SK-N-SH treated with all-trans-retinoic acid at 6 μM for 48 hours (cell line): Measurements from ENCODE around the gene VOPP1.

ENCODE experiments used
- ATAC-seq: fragments of 200-7000 bp; cut with Tn5 transposase; 3 replicates; pipeline ENCODE4 v1.9.1; 2020; ENCODE audit warnings: mild to moderate bottlenecking, moderate library complexity
- ARNTL ChIP-seq: fragments of 450-650 bp; formaldehyde crosslinking; IDR thresholded peaks from 2 replicates; pipeline ENCODE4 v1.5.0; 2020; ENCODE audit warnings: low read depth, mild to moderate bottlenecking, moderate library complexity, borderline replicate concordance
- BACH2 ChIP-seq: fragments of 250-450 bp; sonication (Bioruptor Pico); IDR thresholded peaks from 2 replicates; pipeline ENCODE4 v1.9.0; 2021; ENCODE audit warnings: mild to moderate bottlenecking, borderline replicate concordance
- CSDC2 ChIP-seq: fragments of 250-450 bp; sonication (Bioruptor Pico); IDR thresholded peaks from 2 replicates; pipeline ENCODE4 v1.5.0; 2020; ENCODE audit warnings: mild to moderate bottlenecking, moderate library complexity
- GLIS3 ChIP-seq: fragments of 250-450 bp; sonication (Bioruptor Pico); IDR thresholded peaks from 2 replicates; pipeline ENCODE4 v1.5.0; 2020; ENCODE audit warnings: mild to moderate bottlenecking, moderate library complexity
- ISL1 ChIP-seq: fragments of 250-450 bp; sonication (Bioruptor Pico); IDR thresholded peaks from 2 replicates; pipeline ENCODE4 v2.1.2; 2022; ENCODE audit warnings: mild to moderate bottlenecking, moderate library complexity
- PPARA ChIP-seq: fragments of 250-450 bp; sonication (Bioruptor Pico); IDR thresholded peaks from 2 replicates; pipeline ENCODE4 v1.5.0; 2020; ENCODE audit warnings: mild to moderate bottlenecking, borderline replicate concordance
- TCF4 ChIP-seq: fragments of 250-450 bp; sonication (Bioruptor Pico); IDR thresholded peaks from 2 replicates; pipeline ENCODE4 v1.8.0; 2021; ENCODE audit warnings: mild to moderate bottlenecking, moderate library complexity, borderline replicate concordance
- TOX ChIP-seq: fragments of 250-450 bp; sonication (Bioruptor Pico); IDR thresholded peaks from 2 replicates; pipeline ENCODE4 v1.8.0; 2021; ENCODE audit warnings: mild to moderate bottlenecking, moderate library complexity, borderline replicate concordance
- ZC3H10 ChIP-seq: fragments of 250-450 bp; sonication (Bioruptor Pico); IDR thresholded peaks from 2 replicates; pipeline ENCODE4 v1.5.1; 2021; ENCODE audit warnings: mild to moderate bottlenecking, moderate library complexity
- ZFP3 ChIP-seq: fragments of 250-450 bp; sonication (Bioruptor Pico); IDR thresholded peaks from 2 replicates; pipeline ENCODE4 v1.5.0; 2020; ENCODE audit warnings: mild to moderate bottlenecking, moderate library complexity
- ZFP30 ChIP-seq: fragments of 450-650 bp; formaldehyde crosslinking; IDR thresholded peaks from 2 replicates; pipeline ENCODE4 v1.5.0; 2022; ENCODE audit warnings: mild to moderate bottlenecking, moderate library complexity
- ZNF565 ChIP-seq: fragments of 450-650 bp; formaldehyde crosslinking; conservative IDR thresholded peaks from 2 replicates; pipeline ENCODE4 v1.5.0; 2020; ENCODE audit warnings: low read depth, mild to moderate bottlenecking, moderate library complexity
- ZNF70 ChIP-seq: fragments of 450-650 bp; formaldehyde crosslinking; IDR thresholded peaks from 2 replicates; pipeline ENCODE4 v1.5.0; 2020; ENCODE audit warnings: mild to moderate bottlenecking, moderate library complexity
- TF ChIP-seq, protein P1 (sequence below): fragments of 250-450 bp; sonication (Bioruptor Pico); IDR thresholded peaks from 2 replicates; pipeline ENCODE4 v1.5.0; 2020; ENCODE audit warnings: mild to moderate bottlenecking, moderate library complexity
- TF ChIP-seq, protein P2 (sequence below): fragments of 250-450 bp; sonication (Bioruptor Pico); IDR thresholded peaks from 2 replicates; pipeline ENCODE4 v1.5.1; 2020; ENCODE audit warnings: low read depth, mild to moderate bottlenecking, moderate library complexity
- TF ChIP-seq, protein P3 (sequence below): fragments of 250-450 bp; sonication (Bioruptor Pico); IDR thresholded peaks from 2 replicates; pipeline ENCODE4 v1.5.1; 2021; ENCODE audit warnings: mild to moderate bottlenecking, moderate library complexity
- TF ChIP-seq, protein P4 (sequence below): fragments of 250-450 bp; sonication (Bioruptor Pico); IDR thresholded peaks from 2 replicates; pipeline ENCODE4 v1.8.0; 2020; ENCODE audit warnings: mild to moderate bottlenecking, moderate library complexity, borderline replicate concordance

VOPP1 gene

DNA sequence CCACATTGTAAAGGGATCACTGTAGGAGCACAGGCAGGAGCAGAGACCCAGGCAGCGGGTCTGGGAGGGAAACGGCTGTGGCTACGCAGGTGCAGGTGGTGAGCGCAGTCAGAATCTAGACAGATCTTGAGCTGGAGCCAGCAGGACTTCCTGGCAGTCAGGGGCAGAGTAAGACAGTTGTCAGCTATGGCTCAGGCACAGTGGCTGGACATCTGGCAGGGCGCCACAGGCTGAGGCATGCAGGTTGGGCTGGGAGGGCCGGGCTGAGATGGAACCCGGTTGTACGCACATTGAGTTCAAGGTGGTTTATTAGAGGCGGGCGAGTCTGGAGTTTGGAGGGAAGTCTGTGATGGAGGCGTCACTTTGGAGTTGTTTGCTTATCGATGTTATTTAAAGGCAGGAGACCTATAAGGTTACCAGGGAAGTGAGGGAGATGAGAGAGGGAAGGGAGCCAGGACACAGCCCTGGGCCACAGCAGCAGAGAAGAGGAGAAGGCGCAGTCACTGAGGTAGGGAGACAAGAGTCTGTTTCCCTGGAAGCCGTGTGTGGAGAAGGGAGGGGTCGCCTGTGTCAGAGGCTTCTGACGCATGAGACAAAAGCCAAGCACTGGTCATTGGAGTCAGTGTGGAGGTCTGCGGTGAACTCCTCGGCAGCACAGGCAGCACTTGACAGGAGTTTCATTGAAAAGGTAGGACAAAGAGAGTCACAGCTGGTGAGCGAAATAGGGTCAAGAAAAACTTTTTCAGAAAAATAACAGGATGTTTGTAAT is 133.4 kb downstream of the VOPP1 start (continued):
- TF ChIP-seq, protein P1, sequence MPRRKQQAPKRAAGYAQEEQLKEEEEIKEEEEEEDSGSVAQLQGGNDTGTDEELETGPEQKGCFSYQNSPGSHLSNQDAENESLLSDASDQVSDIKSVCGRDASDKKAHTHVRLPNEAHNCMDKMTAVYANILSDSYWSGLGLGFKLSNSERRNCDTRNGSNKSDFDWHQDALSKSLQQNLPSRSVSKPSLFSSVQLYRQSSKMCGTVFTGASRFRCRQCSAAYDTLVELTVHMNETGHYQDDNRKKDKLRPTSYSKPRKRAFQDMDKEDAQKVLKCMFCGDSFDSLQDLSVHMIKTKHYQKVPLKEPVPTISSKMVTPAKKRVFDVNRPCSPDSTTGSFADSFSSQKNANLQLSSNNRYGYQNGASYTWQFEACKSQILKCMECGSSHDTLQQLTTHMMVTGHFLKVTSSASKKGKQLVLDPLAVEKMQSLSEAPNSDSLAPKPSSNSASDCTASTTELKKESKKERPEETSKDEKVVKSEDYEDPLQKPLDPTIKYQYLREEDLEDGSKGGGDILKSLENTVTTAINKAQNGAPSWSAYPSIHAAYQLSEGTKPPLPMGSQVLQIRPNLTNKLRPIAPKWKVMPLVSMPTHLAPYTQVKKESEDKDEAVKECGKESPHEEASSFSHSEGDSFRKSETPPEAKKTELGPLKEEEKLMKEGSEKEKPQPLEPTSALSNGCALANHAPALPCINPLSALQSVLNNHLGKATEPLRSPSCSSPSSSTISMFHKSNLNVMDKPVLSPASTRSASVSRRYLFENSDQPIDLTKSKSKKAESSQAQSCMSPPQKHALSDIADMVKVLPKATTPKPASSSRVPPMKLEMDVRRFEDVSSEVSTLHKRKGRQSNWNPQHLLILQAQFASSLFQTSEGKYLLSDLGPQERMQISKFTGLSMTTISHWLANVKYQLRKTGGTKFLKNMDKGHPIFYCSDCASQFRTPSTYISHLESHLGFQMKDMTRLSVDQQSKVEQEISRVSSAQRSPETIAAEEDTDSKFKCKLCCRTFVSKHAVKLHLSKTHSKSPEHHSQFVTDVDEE: no peak

DNA sequence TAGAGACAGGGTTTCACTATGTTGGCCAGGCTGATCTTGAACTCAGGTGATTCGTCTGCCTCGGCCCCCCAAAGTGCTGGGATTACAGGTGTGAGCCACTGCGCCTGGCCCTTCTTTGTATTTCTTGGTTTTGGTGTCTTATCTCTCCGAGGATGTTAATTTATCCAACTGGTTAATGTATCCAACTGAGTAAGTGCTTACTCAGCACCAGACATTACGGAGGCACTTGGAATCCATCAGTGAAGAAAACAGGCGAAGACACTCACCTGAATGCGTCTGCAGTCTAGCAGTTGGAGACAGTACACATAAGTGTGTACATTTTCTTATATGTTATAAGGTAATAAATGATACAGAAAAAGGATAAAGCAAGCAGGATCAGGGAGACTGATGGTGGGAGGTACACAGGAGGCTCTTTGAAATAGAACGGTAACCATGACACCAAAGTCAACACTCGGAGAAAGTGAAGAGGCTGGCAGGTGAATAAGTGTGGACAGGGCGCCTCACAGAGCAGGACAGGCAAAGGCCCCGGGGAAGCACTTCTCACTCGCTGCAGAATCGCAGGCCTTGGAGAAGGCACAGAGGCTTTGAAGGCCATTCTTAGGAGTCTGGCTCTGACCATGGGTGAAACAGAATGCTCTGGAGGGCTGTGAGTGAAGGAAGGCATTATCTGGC is 134.1 kb downstream of the VOPP1 start:
- no peak for ATAC-seq
- TF ChIP-seq ARNTL (CRISPR knock-in tag) (no peak), BACH2 (CRISPR knock-in tag) (no peak), TOX (CRISPR knock-in tag) (no peak), ZNF565 (no peak), ZFP30 (no peak), ZC3H10 (CRISPR knock-in tag) (no peak), PPARA (CRISPR knock-in tag) (no peak), CSDC2 (CRISPR knock-in tag) (no peak)
- TF ChIP-seq, protein P1: no peak

DNA sequence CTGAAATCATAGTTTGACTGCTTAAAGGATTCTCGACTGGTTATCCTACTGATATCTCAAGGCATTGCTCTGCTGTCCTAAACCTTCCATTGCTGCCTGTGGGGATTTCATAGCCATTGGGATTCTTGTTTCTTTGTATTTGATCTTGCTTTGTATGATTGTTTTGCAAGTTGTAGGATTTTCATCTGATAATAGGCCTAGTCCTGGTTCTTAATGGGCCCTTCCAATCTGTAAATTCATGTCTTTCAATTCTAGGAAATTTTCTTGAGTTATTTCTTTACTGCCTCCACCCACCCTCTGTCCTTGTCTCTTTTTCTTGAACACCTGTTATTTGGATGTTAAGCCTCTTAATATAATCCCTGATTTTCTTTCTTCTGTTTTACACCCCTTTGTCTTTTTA is 134.9 kb downstream of the VOPP1 start:
- no peak for ATAC-seq
- TF ChIP-seq ZFP3: no peak
- no peak for TF ChIP-seq GLIS3 (CRISPR knock-in tag)

DNA sequence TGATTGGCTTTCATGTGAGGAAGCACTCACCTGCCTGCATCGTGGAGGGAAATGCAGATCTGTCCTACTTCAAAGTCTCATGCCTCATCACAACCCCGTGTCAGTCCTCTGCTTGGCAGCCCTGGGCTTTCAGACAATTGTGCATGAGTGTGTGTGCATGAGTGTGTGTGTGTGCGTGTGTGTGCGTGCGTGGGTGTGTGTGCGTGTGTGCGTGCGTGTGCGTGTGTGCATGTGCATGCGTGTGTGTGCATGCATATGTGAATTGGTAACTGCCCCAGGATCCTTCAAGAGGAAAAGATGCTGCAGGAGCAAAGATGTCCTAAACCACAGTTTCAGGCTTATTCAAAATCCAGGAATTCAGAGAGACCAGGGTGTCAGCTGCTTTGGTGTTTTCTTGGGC is 135.8 kb downstream of the VOPP1 start:
- no peak for ATAC-seq
- TF ChIP-seq ISL1 (CRISPR knock-in tag) (no peak), CSDC2 (CRISPR knock-in tag) (no peak), ZFP3 (no peak), ZC3H10 (CRISPR knock-in tag) (no peak), ZNF565 (no peak), TCF4 (no peak), TOX (CRISPR knock-in tag) (no peak), PPARA (CRISPR knock-in tag) (no peak), ZNF70 (CRISPR knock-in tag) (no peak)
- TF ChIP-seq, protein P2, sequence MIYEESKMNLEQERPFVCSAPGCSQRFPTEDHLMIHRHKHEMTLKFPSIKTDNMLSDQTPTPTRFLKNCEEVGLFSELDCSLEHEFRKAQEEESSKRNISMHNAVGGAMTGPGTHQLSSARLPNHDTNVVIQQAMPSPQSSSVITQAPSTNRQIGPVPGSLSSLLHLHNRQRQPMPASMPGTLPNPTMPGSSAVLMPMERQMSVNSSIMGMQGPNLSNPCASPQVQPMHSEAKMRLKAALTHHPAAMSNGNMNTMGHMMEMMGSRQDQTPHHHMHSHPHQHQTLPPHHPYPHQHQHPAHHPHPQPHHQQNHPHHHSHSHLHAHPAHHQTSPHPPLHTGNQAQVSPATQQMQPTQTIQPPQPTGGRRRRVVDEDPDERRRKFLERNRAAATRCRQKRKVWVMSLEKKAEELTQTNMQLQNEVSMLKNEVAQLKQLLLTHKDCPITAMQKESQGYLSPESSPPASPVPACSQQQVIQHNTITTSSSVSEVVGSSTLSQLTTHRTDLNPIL (CRISPR knock-in tag): no peak
- TF ChIP-seq, protein P3, sequence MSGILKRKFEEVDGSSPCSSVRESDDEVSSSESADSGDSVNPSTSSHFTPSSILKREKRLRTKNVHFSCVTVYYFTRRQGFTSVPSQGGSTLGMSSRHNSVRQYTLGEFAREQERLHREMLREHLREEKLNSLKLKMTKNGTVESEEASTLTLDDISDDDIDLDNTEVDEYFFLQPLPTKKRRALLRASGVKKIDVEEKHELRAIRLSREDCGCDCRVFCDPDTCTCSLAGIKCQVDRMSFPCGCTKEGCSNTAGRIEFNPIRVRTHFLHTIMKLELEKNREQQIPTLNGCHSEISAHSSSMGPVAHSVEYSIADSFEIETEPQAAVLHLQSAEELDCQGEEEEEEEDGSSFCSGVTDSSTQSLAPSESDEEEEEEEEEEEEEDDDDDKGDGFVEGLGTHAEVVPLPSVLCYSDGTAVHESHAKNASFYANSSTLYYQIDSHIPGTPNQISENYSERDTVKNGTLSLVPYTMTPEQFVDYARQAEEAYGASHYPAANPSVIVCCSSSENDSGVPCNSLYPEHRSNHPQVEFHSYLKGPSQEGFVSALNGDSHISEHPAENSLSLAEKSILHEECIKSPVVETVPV (CRISPR knock-in tag): no peak
- TF ChIP-seq, protein P4, sequence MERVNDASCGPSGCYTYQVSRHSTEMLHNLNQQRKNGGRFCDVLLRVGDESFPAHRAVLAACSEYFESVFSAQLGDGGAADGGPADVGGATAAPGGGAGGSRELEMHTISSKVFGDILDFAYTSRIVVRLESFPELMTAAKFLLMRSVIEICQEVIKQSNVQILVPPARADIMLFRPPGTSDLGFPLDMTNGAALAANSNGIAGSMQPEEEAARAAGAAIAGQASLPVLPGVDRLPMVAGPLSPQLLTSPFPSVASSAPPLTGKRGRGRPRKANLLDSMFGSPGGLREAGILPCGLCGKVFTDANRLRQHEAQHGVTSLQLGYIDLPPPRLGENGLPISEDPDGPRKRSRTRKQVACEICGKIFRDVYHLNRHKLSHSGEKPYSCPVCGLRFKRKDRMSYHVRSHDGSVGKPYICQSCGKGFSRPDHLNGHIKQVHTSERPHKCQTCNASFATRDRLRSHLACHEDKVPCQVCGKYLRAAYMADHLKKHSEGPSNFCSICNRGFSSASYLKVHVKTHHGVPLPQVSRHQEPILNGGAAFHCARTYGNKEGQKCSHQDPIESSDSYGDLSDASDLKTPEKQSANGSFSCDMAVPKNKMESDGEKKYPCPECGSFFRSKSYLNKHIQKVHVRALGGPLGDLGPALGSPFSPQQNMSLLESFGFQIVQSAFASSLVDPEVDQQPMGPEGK (CRISPR knock-in tag): no peak
